Right renal pelvis (tissue), 4 donors: ENCODE measurements around the gene CTSD. TPM values are rescaled to one million over a fixed set of nuclear protein-coding genes. Genes with fewer than 3 reads are reported as not detected.

Experiments
- DNase-seq, 4 donors: peaks; one replicate each; pipeline ENCODE4 v3.0.0-alpha.2; 2013; ENCODE audit warnings: low read depth in 4 of 4, low spot score in 3 of 4, missing footprints in 1 of 4
- polyA plus RNA-seq, 4 donors: library from polyadenylated mRNA; unstranded; fragments of 120-200 nt; gene quantifications; one replicate each; pipeline ENCODE4 v1.2.1, GENCODE V29; 2013; ENCODE audit not compliant: insufficient read length in 4 of 4

CTSD gene
- polyA plus RNA-seq, 4 donors: 226 to 306 (median 234) TPM

- no peak for DNase-seq
Measured at GRCh38 chr11:1732418-1733008, 31.2 kb downstream of the CTSD start.

GRCh38 chr11:1731451-1732059, 32.2 kb downstream of the CTSD start:
- DNase-seq: no peak

GRCh38 chr11:1730059-1730629, 33.6 kb downstream of the CTSD start:
- DNase-seq: no peak

GRCh38 chr11:1729692-1730011, 34.1 kb downstream of the CTSD start:
- DNase-seq: no peak

GRCh38 chr11:1728931-1729691, 34.6 kb downstream of the CTSD start:
- DNase-seq: no peak

GRCh38 chr11:1728301-1728700, 35.4 kb downstream of the CTSD start:
- no peak for DNase-seq

- no peak for DNase-seq
Measured at GRCh38 chr11:1727861-1728260, 35.9 kb downstream of the CTSD start.

GRCh38 chr11:1727096-1727690, 36.5 kb downstream of the CTSD start:
- no peak for DNase-seq

- no peak for DNase-seq
Measured at GRCh38 chr11:1719781-1720180, 43.9 kb downstream of the CTSD start.

GRCh38 chr11:1718326-1718725, 45.4 kb downstream of the CTSD start:
- no peak for DNase-seq

- no peak for DNase-seq
Measured at GRCh38 chr11:1717745-1718144, 46.0 kb downstream of the CTSD start.

GRCh38 chr11:1714908-1715885, 48.5 kb downstream of the CTSD start:
- no peak for DNase-seq

- DNase-seq: no peak
Measured at GRCh38 chr11:1708716-1709115, 55.0 kb downstream of the CTSD start.

GRCh38 chr11:1707751-1708150, 56.0 kb downstream of the CTSD start:
- DNase-seq: no peak

- no peak for DNase-seq
Measured at GRCh38 chr11:1706634-1707400, 56.9 kb downstream of the CTSD start.

- DNase-seq: no peak
Measured at GRCh38 chr11:1705126-1706052, 58.3 kb downstream of the CTSD start.

GRCh38 chr11:1703146-1703545, 60.6 kb downstream of the CTSD start:
- no peak for DNase-seq
